OCI-LY7 (cell line): ENCODE data around the gene GNLY.

Experiments
- CTCF ChIP-seq: fragments of 200-600 bp; sonication (generic); conservative IDR thresholded peaks from 2 replicates; pipeline ENCODE4 v1.5.1; 2014; ENCODE audit warnings: mild to moderate bottlenecking, antibody characterized with exemption, low read length, moderate library complexity, mixed read lengths
- EZH2phosphoT487 ChIP-seq: fragments of 200-600 bp; sonication (generic); IDR thresholded peaks from 2 replicates; pipeline ENCODE4 v1.6.1; 2018; ENCODE audit warnings: low read depth, borderline replicate concordance, mild to moderate bottlenecking, mixed run types, antibody characterized with exemption, low read length, moderate library complexity, mixed read lengths

- no peak for TF ChIP-seq CTCF
- no peak for TF ChIP-seq EZH2phosphoT487
Observed at GRCh38 chr2:85668857-85669142, 25.4 kb upstream of the GNLY start.
